GM18508 (cell line): Measurements from ENCODE around the gene PRKCA.

Source experiments
- ATAC-seq: cut with Tn5 transposase; IDR thresholded peaks from one replicate; pipeline ENCODE4 v1.9.1; 2021; ENCODE audit warnings: moderate number of reproducible peaks; ENCODE audit not compliant: insufficient read depth, unreplicated experiment

PRKCA gene

GRCh38 chr17:66549731-66550207, 247.4 kb downstream of the PRKCA start:
- no peak for ATAC-seq

- no peak for ATAC-seq
Observed at GRCh38 chr17:66551839-66552238, 249.4 kb downstream of the PRKCA start.

- ATAC-seq, result no peak
Observed at GRCh38 chr17:66552371-66552770, 250.0 kb downstream of the PRKCA start.

- no peak for ATAC-seq
Observed at GRCh38 chr17:66555605-66556004, 253.2 kb downstream of the PRKCA start.

GRCh38 chr17:66557200-66557599, 254.8 kb downstream of the PRKCA start:
- no peak for ATAC-seq

GRCh38 chr17:66557886-66558285, 255.5 kb downstream of the PRKCA start:
- ATAC-seq, result no peak

GRCh38 chr17:66560691-66561090, 258.3 kb downstream of the PRKCA start:
- ATAC-seq, result no peak

GRCh38 chr17:66562119-66562518, 259.7 kb downstream of the PRKCA start:
- ATAC-seq, result no peak

GRCh38 chr17:66564992-66565465, 262.6 kb downstream of the PRKCA start:
- no peak for ATAC-seq

GRCh38 chr17:66567234-66568170, 265.1 kb downstream of the PRKCA start:
- no peak for ATAC-seq

GRCh38 chr17:66569572-66569971, 267.2 kb downstream of the PRKCA start:
- ATAC-seq, result no peak

GRCh38 chr17:66570447-66571195, 268.2 kb downstream of the PRKCA start:
- no peak for ATAC-seq

- no peak for ATAC-seq
Observed at GRCh38 chr17:66571745-66572144, 269.3 kb downstream of the PRKCA start.

- ATAC-seq, result no peak
Observed at GRCh38 chr17:66573078-66573477, 270.7 kb downstream of the PRKCA start.

GRCh38 chr17:66574123-66574522, 271.7 kb downstream of the PRKCA start:
- no peak for ATAC-seq

GRCh38 chr17:66576473-66576872, 274.1 kb downstream of the PRKCA start:
- no peak for ATAC-seq

- no peak for ATAC-seq
Observed at GRCh38 chr17:66577041-66577440, 274.6 kb downstream of the PRKCA start.

GRCh38 chr17:66578781-66579489, 276.5 kb downstream of the PRKCA start:
- no peak for ATAC-seq

- ATAC-seq, result no peak
Observed at GRCh38 chr17:66579556-66579955, 277.1 kb downstream of the PRKCA start.

GRCh38 chr17:66580184-66580955, 278.0 kb downstream of the PRKCA start:
- ATAC-seq, result no peak
